ENCODE measurements around the gene IL1RL2. TPM values are rescaled to one million over a fixed set of nuclear protein-coding genes. Genes with fewer than 3 reads are reported as not detected.

Gene IL1RL2
- total and polyA plus RNA-seq, 2 experiments from 2014 or later, result 2.0 to 2.3 TPM

DNA sequence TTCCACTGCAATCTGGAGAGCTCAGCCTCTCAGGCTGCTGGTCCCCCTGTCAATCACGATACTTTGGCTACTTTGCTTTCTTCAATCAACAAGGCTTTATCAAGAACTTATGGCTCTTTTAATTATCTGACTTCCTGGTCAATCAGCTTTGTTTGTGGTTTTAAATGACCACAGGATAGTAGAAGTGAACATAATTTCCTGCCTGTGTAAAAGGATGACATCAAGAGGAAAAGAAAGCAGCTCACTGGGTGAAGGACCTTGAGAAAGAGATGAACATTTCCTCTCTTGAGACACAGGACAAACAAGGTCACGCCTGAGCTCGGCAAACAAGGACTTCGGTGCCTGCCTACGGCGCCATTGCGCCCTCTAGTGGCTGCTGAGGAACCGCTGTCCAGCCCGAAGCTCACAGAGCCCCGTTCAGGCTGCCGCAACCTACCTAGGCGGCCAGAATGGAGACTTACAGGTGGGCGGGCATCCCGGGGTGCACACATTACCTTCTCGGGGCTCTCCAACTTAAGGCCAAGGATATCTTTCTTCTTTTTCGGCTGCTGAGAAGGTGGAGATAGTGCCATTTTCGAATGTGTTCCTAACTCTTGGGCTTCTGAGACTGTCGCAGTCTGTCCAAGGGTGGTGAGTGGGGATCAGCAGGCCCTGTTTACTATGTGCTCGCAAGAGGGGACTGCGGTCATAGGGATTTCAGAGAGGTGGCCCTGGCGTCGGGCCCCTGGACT is 54.0 kb downstream of the IL1RL2 start:
- 14 to 16% methylated on average over 22 of the region's 22 CpGs for WGBS, 2 experiments (ENCODE audit: low coverage in 1 of 2, low lambda C conversion rate in 2 of 2, missing lambda C conversion rate in 2 of 2)
- no peaks in the 10 kb centered on the region for H3K27me3 ChIP-seq (replicated peaks; ENCODE audit: insufficient read depth)
- peak overlapping the region; percentile 89 for H3K27ac ChIP-seq
- H4K20me1 ChIP-seq (ENCODE audit: insufficient read depth), result no peaks in the 10 kb centered on the region
- H3K79me2 ChIP-seq (ENCODE audit: insufficient read depth), result no peaks in the 10 kb centered on the region
- no peaks in the 10 kb centered on the region for H3K9me3 ChIP-seq (ENCODE audit: low read depth)
- peaks cover 5% of the 10 kb centered on the region; the same call in 1 of the 2 replicates for H3F3A ChIP-seq (ENCODE audit: insufficient read depth)
- H3K4me3 ChIP-seq, result peak overlapping the region; percentile 44
- no peak for TF ChIP-seq EZH2 (IDR thresholded peaks at IDR 0.05; ENCODE audit: insufficient read depth, poor library complexity, severe bottlenecking)
- no peak for TF ChIP-seq EZH2phosphoT487 (IDR thresholded peaks at IDR 0.05; ENCODE audit: insufficient read depth, low read depth)
- H3K4me2 ChIP-seq (ENCODE audit: unreplicated experiment), result peak overlapping the region; percentile 83
- H3K4me1 ChIP-seq (ENCODE audit: insufficient read depth), result peaks cover 26% of the 10 kb centered on the region
- in situ Hi-C loops (cut with MboI), result loop anchor here (5.0 to 10.0 kb wide), 2 partner anchors 219 to 356 kb away; no protein-coding TSS in a partner anchor
- no peaks in the 10 kb centered on the region for H3K9me2 ChIP-seq (ENCODE audit: insufficient read depth)
- H3K9ac ChIP-seq, result peak overlapping the region; percentile 75
- H2AFZ ChIP-seq, result peak overlapping the region; percentile 58
- DNase-seq, result peak; percentile 97
- no peaks in the 10 kb centered on the region for H3K36me3 ChIP-seq (ENCODE audit: low read depth)

DNA sequence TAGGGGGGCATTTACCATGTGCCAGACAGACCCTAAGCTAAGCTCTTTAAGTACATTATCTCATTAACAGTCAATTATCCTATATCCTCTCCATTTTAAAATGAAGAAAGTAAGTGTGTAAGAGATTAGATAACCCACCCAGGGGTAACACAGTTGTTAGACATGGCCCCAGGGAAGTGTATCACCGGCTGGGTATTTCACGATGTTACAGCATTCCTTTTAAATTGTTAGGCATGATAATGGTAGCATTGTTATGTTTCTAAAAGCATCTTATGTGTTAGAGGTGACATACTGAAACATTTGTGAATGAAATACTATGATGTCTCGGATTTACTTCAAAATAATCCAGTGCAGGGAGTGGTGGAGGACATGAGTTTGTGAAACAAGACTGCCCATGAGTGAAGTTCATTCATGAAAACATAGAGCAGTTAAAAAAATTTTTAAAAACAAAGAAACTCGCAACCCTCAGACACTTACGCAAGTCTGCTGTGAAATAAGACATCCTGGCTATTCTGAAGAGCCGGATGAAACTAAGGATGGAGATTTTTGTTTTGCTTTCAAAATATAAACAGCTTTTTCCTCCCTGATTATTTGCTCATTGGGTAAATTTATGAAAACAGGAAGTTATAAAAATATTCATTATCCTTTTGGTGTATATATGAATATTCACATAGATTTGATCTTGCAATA is 54.9 kb downstream of the IL1RL2 start:
- Histone ChIP-seq H3K9ac (no peak overlapping the region), H3K36me3 (ENCODE audit: low read depth) (no peaks in the 10 kb centered on the region), H4K20me1 (ENCODE audit: insufficient read depth) (no peaks in the 10 kb centered on the region), H3K27ac (no peak overlapping the region), H3K27me3 (replicated peaks; ENCODE audit: insufficient read depth) (no peaks in the 10 kb centered on the region), H3K4me1 (ENCODE audit: insufficient read depth) (peaks cover 26% of the 10 kb centered on the region), H3K9me2 (ENCODE audit: insufficient read depth) (no peaks in the 10 kb centered on the region), H2AFZ (no peak overlapping the region), H3K9me3 (ENCODE audit: low read depth) (no peaks in the 10 kb centered on the region), H3K79me2 (ENCODE audit: insufficient read depth) (no peaks in the 10 kb centered on the region), H3K4me2 (ENCODE audit: unreplicated experiment) (no peak overlapping the region), H3K4me3 (no peak overlapping the region), H3F3A (ENCODE audit: insufficient read depth) (peaks cover 5% of the 10 kb centered on the region; the same call in 1 of the 2 replicates)
- no peak for DNase-seq
- 79% methylated on average over 6 of the region's 6 CpGs for WGBS, 2 experiments (ENCODE audit: low coverage in 1 of 2, low lambda C conversion rate in 2 of 2, missing lambda C conversion rate in 2 of 2)
- in situ Hi-C loops (cut with MboI), result loop anchor here (5.0 to 10.0 kb wide), 2 partner anchors 219 to 357 kb away; no protein-coding TSS in a partner anchor
- TF ChIP-seq EZH2 (IDR thresholded peaks at IDR 0.05; ENCODE audit: insufficient read depth, poor library complexity, severe bottlenecking) (no peak), EZH2phosphoT487 (IDR thresholded peaks at IDR 0.05; ENCODE audit: insufficient read depth, low read depth) (no peak)

DNA sequence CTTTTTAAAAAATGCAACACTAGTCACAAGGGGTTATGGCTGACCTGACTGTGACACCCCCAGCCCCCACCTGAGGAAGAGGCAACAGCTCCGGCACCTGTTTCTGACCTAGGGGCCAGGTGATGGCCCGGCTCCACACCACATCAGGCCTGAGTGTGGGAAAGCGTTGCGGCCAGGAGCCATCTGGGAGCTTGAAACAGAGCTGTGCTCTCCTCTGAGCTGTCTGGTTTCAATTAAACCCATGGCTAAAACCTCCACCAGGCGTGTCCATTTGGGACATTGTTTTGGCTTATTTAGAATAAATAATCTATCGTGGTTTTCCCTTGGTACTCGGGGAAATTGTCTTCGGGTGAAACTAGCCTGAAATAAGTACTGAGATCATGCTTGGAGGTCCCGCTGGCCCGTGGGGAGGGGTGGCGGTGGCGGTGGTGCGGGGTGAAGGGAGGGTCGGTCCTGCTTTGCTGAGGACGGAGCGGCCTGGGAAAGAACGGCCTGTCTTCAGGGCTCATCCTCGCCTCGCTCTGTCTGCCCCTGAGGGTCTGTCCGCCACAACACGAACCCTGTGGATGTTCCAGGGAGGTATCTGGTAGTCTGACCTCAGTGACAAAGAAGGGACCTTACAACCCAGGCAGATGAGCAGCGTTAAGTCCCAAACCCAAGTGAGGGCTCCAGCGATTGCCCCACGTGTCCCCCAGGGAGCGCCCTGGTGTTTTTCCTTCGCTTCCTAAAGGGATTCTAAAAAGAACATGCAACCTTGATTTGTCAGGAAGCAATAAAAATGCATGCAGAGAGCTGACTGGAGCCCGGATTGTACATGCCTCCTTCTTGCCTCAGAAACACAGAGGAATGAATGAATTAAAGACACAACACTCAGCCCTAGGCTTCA is 58.7 kb downstream of the IL1RL2 start:
- in situ Hi-C loops (cut with MboI), result loop anchor here (10.0 kb wide), 1 partner anchor 361 kb away; no protein-coding TSS in a partner anchor
- Histone ChIP-seq H3K4me2 (ENCODE audit: unreplicated experiment) (peak overlapping the region; percentile 13), H3K4me1 (ENCODE audit: insufficient read depth) (peaks cover 5% of the 10 kb centered on the region; the same call in 1 of the 2 replicates), H3K79me2 (ENCODE audit: insufficient read depth) (no peaks in the 10 kb centered on the region), H3F3A (ENCODE audit: insufficient read depth) (peaks cover 8% of the 10 kb centered on the region; the same call in 1 of the 2 replicates), H3K27me3 (replicated peaks; ENCODE audit: insufficient read depth) (no peaks in the 10 kb centered on the region), H3K4me3 (no peak overlapping the region; the same call in 1 of the 2 replicates), H4K20me1 (ENCODE audit: insufficient read depth) (no peaks in the 10 kb centered on the region), H3K9me2 (ENCODE audit: insufficient read depth) (no peaks in the 10 kb centered on the region), H3K36me3 (ENCODE audit: low read depth) (no peaks in the 10 kb centered on the region), H3K9ac (peak overlapping the region; percentile 15; the same call in 1 of the 2 replicates), H3K9me3 (ENCODE audit: low read depth) (no peaks in the 10 kb centered on the region), H3K27ac (no peak overlapping the region), H2AFZ (peak overlapping the region; percentile 47; the same call in 1 of the 2 replicates)
- 22 to 27% methylated on average over 23 to 27 of the region's 27 CpGs for WGBS, 2 experiments (ENCODE audit: low coverage in 1 of 2, low lambda C conversion rate in 2 of 2, missing lambda C conversion rate in 2 of 2)
- TF ChIP-seq EZH2phosphoT487 (IDR thresholded peaks at IDR 0.05; ENCODE audit: insufficient read depth, low read depth) (no peak), EZH2 (IDR thresholded peaks at IDR 0.05; ENCODE audit: insufficient read depth, poor library complexity, severe bottlenecking) (no peak)
- peak; percentile 76 for DNase-seq

Measured in GM23248 (cell line).